HG02870 (cell line): Measurements from ENCODE around the gene CCDC102A.

ENCODE experiments used
- ATAC-seq: cut with Tn5 transposase; IDR thresholded peaks from one replicate; pipeline ENCODE4 v1.9.1; 2021; ENCODE audit warnings: mild to moderate bottlenecking, moderate library complexity; ENCODE audit not compliant: unreplicated experiment

The CCDC102A gene

GRCh38 chr16:57538235-57538721 lies 1.9 kb upstream of the CCDC102A start:
- peak; percentile 17 for ATAC-seq

GRCh38 chr16:57537581-57538234 lies 1.3 kb upstream of the CCDC102A start:
- ATAC-seq, result no peak

GRCh38 chr16:57537194-57537505 lies 779 bp upstream of the CCDC102A start:
- no peak for ATAC-seq

GRCh38 chr16:57535680-57536305 lies 578 bp downstream of the CCDC102A start:
- ATAC-seq, result peak; percentile 51

GRCh38 chr16:57534881-57535658 lies 1.3 kb downstream of the CCDC102A start:
- no peak for ATAC-seq

- no peak for ATAC-seq
Observed at GRCh38 chr16:57534337-57534880, 2.0 kb downstream of the CCDC102A start.

- ATAC-seq, result no peak
Observed at GRCh38 chr16:57533431-57534336, 2.7 kb downstream of the CCDC102A start.

GRCh38 chr16:57532266-57532625 lies 4.1 kb downstream of the CCDC102A start:
- ATAC-seq, result no peak

GRCh38 chr16:57531635-57532265 lies 4.6 kb downstream of the CCDC102A start:
- no peak for ATAC-seq

- ATAC-seq, result no peak
Observed at GRCh38 chr16:57531253-57531575, 5.2 kb downstream of the CCDC102A start.

GRCh38 chr16:57530522-57531252 lies 5.7 kb downstream of the CCDC102A start:
- no peak for ATAC-seq

- ATAC-seq, result peak; percentile 76
Observed at GRCh38 chr16:57530104-57530521, 6.3 kb downstream of the CCDC102A start.

- peak; percentile 5 for ATAC-seq
Observed at GRCh38 chr16:57529391-57530103, 6.8 kb downstream of the CCDC102A start.

- ATAC-seq, result no peak
Observed at GRCh38 chr16:57528499-57529390, 7.6 kb downstream of the CCDC102A start.

GRCh38 chr16:57527610-57528360 lies 8.6 kb downstream of the CCDC102A start:
- no peak for ATAC-seq

GRCh38 chr16:57527027-57527426 lies 9.3 kb downstream of the CCDC102A start:
- no peak for ATAC-seq

GRCh38 chr16:57526498-57526897 lies 9.9 kb downstream of the CCDC102A start:
- ATAC-seq, result no peak
